ENCODE measurements around the gene P2RX7.
A peak's percentile ranks its signal among the peaks of the same experiment; 100 is the strongest.

The P2RX7 gene

GRCh38 chr12:121110211-121110940, 22.3 kb upstream of the P2RX7 start:
- DNase-seq (ENCODE audit: low read depth in 2 of 2) = peak; percentile 36 to 48

DNA sequence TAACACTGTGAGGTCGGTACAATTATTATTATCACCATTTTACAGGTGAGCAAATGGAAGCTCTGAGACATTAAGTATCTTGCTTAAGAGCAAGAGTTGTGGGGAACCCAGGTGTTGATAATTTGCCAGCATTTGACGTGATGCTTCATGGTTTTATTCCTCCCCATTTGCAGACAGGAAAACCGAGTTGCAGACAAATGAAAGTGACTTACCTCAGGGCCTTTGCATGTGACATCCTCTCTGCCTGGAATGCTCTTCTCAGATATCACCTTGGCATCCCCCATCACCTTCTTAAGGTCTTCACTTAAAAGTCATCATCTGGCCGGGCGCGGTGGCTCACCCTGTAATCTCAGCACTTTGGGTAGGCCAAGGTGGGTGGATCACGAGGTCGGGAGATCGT, 21.0 kb upstream of the P2RX7 start:
- DNase-seq (ENCODE audit: low read depth in 2 of 2) = no peak

DNA sequence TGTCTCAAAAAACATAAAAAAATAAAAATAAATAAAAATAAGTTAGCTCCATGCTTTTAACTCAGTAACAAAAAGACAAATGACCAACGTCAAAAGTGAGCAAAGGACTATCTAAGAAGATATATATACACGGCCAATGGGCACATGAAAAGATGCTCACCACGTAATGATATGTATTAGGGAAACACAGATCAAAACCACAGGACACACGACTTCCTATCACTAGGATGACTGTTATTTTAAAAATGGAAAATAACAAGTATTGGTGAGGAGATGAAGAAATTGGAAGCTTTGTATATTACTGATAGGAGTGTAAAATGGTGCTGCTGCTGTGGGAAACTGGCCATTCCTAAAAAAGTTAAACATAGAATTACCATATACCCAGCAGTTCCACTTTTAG, 20.2 kb upstream of the P2RX7 start:
- DNase-seq (ENCODE audit: low read depth in 2 of 2) = no peak

DNA sequence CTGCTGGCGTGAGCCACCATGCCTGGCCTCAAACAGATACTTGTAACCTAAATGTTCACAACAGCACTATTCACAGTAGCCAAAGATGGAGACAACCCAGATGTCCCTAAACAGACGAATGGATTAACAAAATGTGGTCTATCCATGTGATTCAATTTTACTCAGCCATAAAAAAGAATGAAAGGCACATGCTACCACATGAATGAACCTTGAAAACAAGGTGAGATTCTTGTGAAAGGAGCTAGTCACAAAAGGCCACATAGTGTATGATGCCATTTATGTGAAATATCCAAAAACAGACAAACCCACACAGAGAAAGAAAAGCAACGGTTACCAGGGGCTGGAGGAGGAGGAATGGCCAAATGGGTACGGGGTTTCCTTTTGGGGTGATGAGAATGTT, 19.6 kb upstream of the P2RX7 start:
- no peak for DNase-seq (ENCODE audit: low read depth in 2 of 2)

- no peak for DNase-seq (ENCODE audit: low read depth in 2 of 2)
Measured at GRCh38 chr12:121114019-121114639, 18.5 kb upstream of the P2RX7 start.

GRCh38 chr12:121114806-121115205, 17.9 kb upstream of the P2RX7 start:
- no peak for DNase-seq (ENCODE audit: low read depth in 2 of 2)

DNA sequence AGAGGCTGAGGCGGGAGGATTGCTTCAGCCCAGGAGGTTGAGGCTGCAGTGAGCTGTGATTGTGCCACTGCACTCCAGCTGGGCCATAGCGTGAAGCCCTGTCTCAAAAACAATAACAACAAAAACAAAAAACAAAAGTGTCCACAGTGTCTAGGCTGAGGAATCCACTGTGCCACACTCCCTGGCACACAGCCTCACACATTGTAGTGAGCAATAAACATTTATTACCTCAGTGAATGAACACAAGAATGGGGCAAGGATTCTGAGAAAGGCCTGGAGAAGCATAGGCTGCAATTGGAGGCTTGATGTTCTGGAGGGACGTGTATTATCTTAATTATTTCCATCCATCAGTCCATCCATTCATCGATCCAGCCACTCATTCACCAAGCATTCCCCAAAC, 17.1 kb upstream of the P2RX7 start:
- DNase-seq (ENCODE audit: low read depth in 2 of 2) = no peak

DNA sequence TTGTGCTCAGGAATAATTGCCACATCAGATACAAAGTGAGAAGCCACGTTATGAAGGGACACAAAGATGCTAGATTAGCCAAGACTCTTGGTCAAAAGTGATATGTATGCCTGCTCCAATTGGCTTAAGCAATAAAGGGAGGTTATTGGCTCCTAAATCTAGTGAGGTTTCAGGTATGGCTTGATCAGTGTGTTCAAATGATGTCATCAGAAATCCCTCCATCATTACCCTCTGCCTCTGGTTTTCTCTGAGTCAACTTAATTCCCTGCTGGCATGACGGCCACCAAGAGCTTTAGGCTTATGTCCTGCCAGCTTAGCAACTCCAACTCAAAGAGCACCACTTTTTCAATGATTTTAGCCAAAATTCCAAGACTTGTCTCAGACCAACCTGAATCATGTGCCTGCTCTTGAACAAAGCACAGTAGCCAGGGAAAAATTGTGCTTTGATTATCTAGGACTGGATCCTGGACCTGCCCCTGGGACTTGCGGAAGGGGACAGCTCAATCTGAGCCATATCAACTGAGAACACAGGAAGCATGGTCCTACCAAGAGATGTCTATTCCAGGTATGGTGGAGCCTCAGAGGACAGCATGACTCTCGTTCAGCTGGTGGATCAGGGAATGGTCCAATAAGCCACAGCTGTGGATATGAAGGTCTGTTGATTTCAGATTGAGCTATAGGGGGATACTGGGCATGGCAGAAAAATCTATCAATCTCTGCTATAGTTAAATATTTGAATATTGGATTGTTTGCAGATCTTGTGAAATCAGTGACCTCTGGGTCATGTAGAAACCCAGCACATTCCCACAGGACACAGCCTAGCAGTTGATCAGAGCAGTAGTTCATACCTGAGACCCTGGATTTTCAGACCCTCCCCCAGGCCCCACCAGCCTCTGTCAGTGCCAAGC, 16.1 kb upstream of the P2RX7 start:
- no peak for DNase-seq (ENCODE audit: low read depth in 2 of 2)

- no peak for DNase-seq (ENCODE audit: low read depth in 2 of 2)
Measured at GRCh38 chr12:121117226-121117777, 15.4 kb upstream of the P2RX7 start.

GRCh38 chr12:121120323-121120722, 12.4 kb upstream of the P2RX7 start:
- no peak for DNase-seq (ENCODE audit: low read depth in 2 of 2)

- DNase-seq (ENCODE audit: low read depth in 2 of 2) = no peak
Measured at GRCh38 chr12:121120989-121121755, 11.5 kb upstream of the P2RX7 start.

GRCh38 chr12:121121805-121122204, 10.9 kb upstream of the P2RX7 start:
- no peak for DNase-seq (ENCODE audit: low read depth in 2 of 2)

- no peak for DNase-seq (ENCODE audit: low read depth in 2 of 2)
Measured at GRCh38 chr12:121123488-121123887, 9.2 kb upstream of the P2RX7 start.

DNA sequence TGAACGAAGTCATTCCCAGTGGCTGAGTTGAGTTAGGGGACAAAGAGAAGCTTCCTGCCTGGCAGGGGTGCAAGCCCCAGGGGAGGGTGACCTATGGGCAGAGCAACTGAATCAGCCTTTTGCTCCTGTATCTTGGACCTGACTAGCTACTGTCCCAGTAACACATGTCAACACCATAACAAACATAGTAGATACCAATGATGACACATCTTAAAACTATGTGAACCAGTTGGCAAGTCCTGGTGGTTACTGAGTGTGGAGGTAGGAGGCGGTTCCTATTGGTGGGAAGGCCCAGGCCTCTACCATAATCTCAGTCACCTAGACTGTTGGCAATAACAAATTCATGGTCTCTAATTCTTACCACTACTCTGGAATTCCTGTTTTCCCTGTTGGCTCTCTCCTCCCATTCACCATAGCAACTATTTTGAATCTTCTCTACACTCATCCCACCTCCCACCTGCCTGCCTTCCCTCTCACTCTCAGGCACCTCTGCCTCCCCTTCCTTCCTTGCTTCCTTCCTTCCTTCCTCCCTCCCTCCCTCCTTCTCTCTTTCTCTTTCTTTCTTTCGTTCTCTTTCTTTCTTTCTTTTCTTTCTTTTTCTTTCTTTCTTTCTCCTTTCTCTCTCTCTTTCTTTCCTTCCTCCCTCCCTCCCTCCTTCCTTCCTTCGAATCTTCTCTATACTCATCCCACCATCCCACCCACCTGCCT, 8.1 kb upstream of the P2RX7 start:
- DNase-seq (ENCODE audit: low read depth in 2 of 2) = no peak

DNA sequence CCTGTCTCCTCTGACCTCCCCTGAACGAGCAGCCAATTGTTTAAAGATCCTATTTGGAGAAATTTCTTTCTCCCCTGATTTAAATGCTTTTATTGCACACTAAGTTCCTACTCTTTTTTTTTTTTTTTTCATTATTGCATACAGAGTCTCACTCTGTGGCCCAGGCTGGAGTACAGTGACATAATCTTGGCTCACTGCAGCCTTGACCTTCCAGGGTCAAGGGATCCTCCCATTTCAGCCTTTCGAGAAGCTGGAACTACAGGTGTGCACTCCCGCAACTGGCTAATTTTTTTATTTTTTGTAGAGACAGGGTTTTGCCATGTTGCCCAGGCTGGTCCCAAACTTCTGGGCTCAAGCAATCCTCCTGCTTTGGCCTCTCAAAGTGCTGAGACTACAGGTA, 5.2 kb upstream of the P2RX7 start:
- DNase-seq (ENCODE audit: low read depth in 2 of 2) = no peak

GRCh38 chr12:121128908-121129810, 3.5 kb upstream of the P2RX7 start:
- peak; percentile 53 to 62 for DNase-seq (ENCODE audit: low read depth in 2 of 2)

- DNase-seq (ENCODE audit: low read depth in 2 of 2) = no peak
Measured at GRCh38 chr12:121129811-121130147, 2.9 kb upstream of the P2RX7 start.

DNA sequence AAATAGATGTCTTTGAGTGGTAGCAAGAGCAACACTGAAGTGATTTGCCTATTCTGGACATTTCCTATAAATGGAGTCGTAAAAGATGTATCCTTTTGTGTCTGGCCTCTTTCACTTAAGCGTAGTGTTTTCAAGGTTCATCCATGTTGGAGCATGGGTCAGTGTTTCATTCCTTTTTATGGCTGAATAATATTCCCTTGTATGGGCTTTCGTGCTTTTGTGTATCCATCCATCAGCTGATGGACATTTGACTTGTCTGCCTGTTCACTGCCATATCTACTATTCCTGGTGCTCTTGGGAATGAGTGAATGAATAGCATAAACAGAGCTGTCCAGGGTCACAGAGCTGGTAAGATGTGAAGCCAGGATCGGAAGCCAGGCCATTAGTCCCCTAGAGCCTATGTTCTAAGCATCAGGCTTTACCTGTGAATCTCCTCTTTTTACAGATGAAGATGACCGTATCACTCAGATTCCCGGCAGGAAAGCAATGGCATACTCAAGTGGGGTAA, 1.8 kb upstream of the P2RX7 start:
- no peak for DNase-seq (ENCODE audit: low read depth in 2 of 2)

DNA sequence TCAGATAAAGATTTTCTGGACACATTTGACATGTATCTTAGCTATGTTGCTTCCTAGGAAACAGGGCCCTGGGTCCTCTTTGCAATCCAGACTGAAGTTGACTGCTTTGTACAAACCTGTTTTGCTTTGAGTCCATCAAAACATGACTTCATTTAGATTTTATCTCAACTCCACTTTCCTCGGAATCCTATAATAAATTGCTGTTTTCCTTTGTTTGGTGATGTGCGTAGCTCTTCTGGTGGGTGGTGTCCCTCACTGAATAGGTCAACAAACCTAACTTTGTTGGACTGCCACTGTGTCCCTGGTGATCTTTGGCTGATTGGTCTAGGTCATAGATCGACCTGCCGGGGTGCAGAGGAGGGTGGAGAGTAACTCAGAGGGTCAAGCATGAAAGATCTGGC, 735 bp upstream of the P2RX7 start:
- DNase-seq (ENCODE audit: low read depth in 2 of 2) = no peak

DNA sequence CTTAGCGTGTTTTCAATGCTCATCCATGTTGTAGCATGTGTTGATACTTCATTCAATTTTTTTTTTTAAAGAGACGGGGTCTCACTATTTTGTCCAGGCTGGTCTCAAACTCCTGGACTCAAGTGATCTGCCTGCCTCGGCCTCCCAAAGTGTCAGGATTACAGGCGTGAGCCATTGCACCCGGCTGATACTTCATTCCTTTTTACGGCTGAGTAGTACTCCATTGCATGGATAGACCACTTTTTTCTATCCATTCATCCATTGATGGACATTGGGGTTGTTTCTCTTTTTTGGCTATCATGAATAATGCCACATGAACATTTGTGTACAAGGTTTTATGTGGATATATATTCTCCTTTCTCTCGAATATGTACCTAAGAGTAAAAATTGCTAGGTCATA, 1.2 kb downstream of the P2RX7 start:
- no peak for DNase-seq (ENCODE audit: low read depth in 2 of 2)

All from stimulated activated CD8-positive, alpha-beta memory T cell treated with anti-CD3 and anti-CD28 coated beads, Interleukin-7, amount 100 ng/mL, for 1 hour (primary cell).